H1 (cell line): Measurements from ENCODE around the gene PLBD2. TPM values are rescaled to one million over a fixed set of nuclear protein-coding genes. Genes with fewer than 3 reads are reported as not detected.

Experiments used
- ASH2L ChIP-seq: fragments of 200-600, 300-600 bp; sonication (generic); IDR thresholded peaks from one replicate; pipeline ENCODE4 v1.7.1; 2017; ENCODE audit warnings: low read length
- BACH1 ChIP-seq: IDR thresholded peaks from 2 replicates; pipeline ENCODE4 v1.6.1; 2012; ENCODE audit warnings: low read length, improper control_type of control experiment
- BRCA1 ChIP-seq: IDR thresholded peaks from 2 replicates; pipeline ENCODE4 v1.6.1; 2012; ENCODE audit warnings: low read depth, low read length, improper control_type of control experiment
- CREB1 ChIP-seq: IDR thresholded peaks from 2 replicates; pipeline ENCODE4 v1.6.1; 2012; ENCODE audit warnings: inconsistent platforms
- HDAC2 ChIP-seq, 2 experiments: fragments of 300-600 bp in 1 of 2; sonication (generic) in 1 of 2; IDR thresholded peaks; 2 replicates each; pipeline ENCODE4 v1.6.1; 2011 to 2012; ENCODE audit warnings: low read depth in 2 of 2, low read length in 2 of 2, mild to moderate bottlenecking in 2 of 2, moderate library complexity in 2 of 2, borderline replicate concordance in 1 of 2, inconsistent platforms in 1 of 2
- SP2 ChIP-seq: IDR thresholded peaks from 2 replicates; pipeline ENCODE4 v1.6.1; 2012; ENCODE audit warnings: mild to moderate bottlenecking, low read length, inconsistent platforms
- polyA plus RNA-seq, 7 experiments: library from polyadenylated mRNA; depleted of rRNA in 3 of 7; stranded (reverse) in 5 of 7; unstranded in 2 of 7; fragments of >200 nt in 5 of 7; fragments of 200-250 nt in 2 of 7; gene quantifications; 1 replicate in 5 of 7; 2 replicates in 1 of 7; 4 replicates in 1 of 7; pipeline versions ENCODE4 v1.2.1 to v1.2.3, GENCODE V29; 2011 to 2013; ENCODE audit warnings: missing spikeins in 2 of 7, mixed read lengths in 2 of 7
- total RNA-seq: library from RNA; stranded (reverse); fragmentation: NEBNext Ultra II Directional; extraction: Animal tissue kit (Norgen Biotek cat#: 25700); gene quantifications from 2 replicates; pipeline ENCODE4 v1.2.1, GENCODE V29; 2021

Gene PLBD2
- total and polyA plus RNA-seq, 2 of the 8 experiments (the other 6 are each of a cell fraction or from before 2014, with no cell fraction given), result 16.8 to 33.5 TPM

- TF ChIP-seq BACH1 (no peak), CREB1 (no peak), BRCA1 (no peak), ASH2L (no peak), HDAC2 (IDR thresholded peaks at IDR 0.05; ENCODE audit: borderline replicate concordance in 1 of 2, low read depth in 2 of 2, low read length in 2 of 2) (no peak), SP2 (no peak)
- TF ChIP-seq, all 59 proteins: peak for 0
Observed at GRCh38 chr12:113346353-113346752, 12.0 kb upstream of the PLBD2 start (continued).
